T-helper 2 cell treated with Interferon-gamma antibody and Interleukin-4, amounts not matched to agents 100 ng/mL and 5 ng/mL, for 36 hours (primary cell): Measurements from ENCODE around the gene CHRD. TPM values are rescaled to one million over a fixed set of nuclear protein-coding genes. Genes with fewer than 3 reads are reported as not detected.

Experiments
- intact Hi-C: fragments of 100-400 bp; cut with micrococcal nuclease; formaldehyde crosslinking; loops from one replicate; pipeline ENCODE4 v1.15.1; 2023
- total RNA-seq: library from RNA; stranded (reverse); gene quantifications from 2 replicates; pipeline ENCODE4 v1.2.3, GENCODE V29; 2022

CHRD gene
- total RNA-seq, 1 donor from 2014 or later: not detected

DNA sequence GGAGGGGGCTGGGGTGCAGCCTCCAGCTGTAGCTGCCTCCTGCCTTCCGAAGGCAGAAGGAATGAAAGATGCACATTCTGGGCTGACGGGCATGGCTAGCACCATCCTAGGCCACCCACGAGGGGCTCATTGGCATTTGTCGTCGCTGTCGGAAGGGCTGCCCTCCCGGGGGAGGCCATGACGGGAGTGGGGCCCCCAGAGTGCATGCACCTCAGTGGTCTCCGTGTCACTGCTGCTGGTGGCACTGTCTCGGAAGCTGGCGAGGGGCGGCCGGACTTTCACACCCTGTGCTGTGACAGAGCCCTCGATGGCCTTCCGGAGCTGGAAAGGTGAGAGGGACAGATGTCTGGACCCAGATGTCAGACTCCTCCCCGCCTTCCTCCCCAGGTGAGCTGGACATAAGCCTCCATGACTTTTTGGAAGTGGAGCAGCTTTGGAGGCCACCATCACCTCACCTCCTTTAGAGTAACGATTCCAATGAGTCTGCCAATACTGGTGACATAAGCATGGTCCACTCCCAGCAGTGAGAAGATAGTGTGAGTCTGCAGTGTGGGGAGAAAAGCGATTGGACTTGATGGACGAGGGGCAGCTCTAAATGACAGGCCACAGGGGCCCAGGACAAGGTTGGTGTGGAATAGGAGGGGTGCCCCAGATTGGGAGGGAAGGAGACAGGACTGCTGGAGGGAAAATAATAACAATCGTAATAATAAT is 33.2 kb upstream of the CHRD start:
- intact Hi-C loops: no loop called here

DNA sequence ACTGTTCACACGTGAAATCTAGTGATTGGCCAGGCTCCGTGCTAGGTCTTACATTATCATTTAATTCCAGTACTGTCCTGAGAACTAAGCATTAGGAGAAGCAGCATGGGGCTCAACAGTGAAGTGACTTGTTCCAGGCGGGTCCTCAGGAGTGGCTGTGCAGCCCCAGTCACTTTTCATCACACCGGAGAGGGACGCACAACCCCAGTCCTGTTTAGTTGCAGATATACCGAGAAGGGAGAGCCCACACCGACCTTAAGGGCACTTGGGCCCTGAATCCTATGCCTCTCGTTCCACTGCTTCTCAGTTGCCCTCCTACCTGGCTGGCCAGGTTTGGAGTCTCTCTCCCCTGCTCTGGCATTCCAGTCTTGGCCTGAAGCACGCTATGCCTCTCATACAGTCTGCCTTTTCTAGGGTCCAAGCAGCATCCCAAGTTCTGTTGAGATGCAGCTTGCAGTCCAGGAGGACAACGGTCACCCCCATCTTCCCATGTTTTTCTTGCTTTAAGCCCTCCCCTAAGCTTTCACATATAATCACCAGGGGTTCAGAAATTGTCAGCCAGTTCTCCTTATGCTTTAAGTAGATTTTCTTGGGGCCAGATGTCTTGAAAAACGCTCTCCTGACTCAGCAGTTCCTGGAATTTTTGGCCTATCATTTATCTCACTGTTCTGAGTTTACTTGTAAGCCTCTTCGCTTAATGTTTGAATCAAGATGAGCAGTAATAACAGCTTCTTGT is 32.4 kb upstream of the CHRD start:
- intact Hi-C loops: no loop called here

DNA sequence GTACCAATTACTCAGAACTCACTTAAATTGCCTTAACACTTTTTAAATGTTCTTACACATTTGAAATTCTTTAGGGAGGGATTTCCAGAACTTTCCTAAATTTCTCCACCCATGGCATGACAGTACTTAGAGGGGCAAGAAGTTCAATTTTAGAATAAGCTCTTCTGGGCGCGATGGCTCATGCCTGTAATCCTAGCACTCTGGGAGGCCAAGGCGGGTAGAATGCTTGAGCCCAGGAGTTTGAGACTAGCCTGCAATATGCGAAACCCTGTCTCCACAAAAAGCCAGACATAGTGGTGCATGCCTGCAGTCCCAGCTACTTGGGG is 31.8 kb upstream of the CHRD start:
- intact Hi-C loops: no loop called here

DNA sequence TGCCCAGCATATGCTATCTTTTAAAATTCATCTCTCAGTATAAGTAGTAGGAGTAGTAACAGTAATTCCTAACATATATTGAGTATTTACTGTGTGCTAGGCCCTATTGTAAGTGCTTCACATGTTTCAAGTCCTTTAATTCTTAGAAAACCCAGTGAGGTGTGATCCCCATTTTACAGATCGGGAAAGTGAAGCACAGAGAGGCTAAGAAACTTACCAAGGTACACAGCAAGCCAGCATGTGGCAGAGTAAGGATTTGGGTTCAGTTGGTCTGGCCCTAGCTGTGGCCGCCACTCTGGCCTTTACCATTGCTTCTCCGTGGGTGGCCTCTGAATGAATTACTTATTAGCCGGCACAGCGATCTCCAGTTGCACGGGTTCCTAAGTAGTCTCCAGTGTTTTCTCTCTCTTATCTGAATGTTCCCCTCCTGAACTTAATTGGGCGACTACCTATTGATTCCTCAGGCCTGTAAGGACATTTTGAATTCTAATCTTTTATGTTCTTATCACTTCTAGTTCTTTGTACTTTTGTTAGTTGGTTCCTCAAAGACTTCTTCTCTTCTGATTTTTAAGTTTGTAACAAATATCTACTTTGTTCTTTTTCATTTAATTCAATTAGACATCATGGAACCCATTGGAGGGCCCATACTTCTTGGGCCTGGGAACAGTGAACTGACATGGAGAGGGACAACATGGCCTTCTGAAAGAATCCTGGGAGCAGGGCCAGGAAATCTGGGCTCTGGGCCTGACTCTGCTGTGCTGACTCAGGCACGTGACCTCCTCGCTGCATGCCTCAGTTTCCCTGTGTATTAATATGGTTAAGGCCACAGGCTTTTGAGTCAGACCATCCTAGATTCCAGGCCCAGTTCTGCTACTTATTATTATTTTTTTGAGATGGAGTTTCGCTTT is 30.0 kb upstream of the CHRD start:
- intact Hi-C loops: no loop called here

DNA sequence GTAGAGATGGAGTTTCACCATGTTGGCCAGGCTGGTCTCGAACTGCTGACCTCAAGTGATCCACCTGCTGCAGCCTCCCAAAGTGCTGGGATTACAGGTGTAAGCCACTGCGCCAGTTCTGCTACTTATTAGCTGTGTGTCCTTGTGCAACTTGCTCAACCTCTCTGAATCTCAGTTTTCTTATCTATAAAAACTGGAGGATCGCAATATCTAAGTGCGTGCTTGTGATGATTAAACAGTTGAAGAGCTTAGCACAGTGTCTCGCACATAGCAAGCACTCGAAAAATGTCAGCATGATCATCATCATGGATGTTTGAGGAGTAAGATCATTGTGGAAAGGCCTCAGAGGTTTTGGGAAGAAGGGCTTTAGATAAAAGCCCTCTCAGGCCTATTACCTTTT is 29.2 kb upstream of the CHRD start:
- intact Hi-C loops: no loop called here

DNA sequence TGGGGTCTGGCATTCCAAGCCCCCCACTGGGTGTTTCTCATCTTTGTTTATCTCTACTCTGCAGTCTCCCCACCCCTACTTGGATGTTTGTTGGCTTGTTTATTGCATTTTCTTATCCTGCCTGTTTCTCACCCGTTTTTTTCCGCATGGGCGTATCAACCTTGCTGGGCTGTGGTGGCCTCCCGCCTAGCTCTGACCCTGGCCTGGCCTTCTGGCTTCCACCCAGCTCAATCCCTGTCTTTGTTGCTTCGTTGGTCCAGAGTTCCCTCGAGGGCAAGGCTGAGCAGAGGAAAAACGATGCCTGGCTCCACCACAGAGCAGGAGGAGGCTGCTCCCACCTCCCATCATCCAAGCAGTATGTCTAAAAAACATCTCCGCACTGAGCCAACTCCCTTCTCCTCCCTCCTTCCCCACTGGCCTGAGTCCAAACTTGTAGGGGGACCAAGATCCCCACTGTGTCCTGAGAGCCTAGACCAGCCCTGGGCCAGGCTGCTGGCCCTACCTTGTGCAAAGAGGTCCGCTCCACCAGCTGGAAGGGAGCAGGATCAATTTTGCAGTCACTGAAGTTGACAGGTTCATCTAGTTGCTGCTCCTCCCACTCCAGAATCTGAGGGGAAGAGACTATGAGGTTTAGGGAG is 28.2 kb upstream of the CHRD start:
- intact Hi-C loops: no loop called here

DNA sequence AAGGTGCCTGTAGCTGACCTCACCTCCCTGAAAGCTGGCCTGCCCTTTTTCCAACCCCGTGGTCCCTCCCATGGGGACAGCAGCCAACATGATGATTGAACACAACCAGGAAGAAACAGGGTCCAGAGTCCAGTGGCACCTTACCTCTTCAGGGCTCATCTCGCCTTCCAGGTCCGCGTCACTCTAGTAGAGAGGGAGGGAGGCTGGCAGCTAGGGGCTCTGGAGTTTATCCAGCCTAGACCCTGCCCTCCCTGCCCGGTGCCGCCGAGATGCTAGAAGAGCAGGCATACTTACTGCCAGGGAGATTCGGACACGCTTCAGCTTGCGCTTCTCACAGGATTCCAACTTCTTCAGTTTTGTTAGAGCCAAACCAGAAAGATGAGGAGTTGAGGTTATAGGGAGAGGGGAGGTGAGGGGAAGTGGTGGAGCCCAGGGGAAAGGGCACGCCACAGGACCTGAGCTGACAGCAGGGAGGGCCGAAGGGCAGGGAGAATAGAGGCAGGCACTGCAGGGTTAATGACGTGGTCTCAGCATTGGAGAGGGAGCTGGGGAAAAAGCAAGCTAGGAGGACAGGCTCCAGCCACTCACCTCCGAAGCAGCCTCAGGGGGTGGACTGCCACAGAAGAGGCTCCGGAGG is 27.6 kb upstream of the CHRD start:
- intact Hi-C loops: no loop called here

DNA sequence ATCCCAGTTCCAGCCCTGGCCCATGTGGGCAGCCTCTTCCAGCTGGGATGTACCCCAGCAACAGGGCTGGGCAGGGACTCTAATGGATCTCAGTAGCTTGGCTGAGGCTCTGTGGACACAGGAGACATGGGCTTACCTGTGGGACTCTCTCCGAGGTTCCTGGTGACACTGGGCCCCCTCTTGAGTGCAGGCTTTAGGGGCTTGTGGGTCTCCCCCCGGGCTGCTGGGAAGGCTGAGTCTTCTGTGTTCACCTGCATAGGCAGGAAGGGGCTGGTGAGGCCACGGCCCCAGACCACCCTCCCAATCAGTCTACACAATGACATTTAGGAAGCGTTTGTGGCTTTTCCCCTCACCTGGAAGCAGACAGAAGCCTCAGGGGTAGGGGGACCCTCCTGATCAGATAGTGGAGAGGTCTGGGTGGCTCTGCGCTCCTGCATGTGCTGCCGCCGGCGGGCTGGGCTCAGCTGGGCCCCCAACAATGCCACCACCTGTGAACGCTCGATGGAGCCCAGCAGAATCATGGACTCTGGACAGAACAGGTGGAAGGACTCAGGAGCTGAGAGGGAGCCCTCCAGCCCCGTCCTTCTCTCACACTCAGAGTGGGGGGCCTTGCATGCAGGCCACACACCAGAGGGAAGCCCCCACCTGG is 26.8 kb upstream of the CHRD start:
- intact Hi-C loops: no loop called here

DNA sequence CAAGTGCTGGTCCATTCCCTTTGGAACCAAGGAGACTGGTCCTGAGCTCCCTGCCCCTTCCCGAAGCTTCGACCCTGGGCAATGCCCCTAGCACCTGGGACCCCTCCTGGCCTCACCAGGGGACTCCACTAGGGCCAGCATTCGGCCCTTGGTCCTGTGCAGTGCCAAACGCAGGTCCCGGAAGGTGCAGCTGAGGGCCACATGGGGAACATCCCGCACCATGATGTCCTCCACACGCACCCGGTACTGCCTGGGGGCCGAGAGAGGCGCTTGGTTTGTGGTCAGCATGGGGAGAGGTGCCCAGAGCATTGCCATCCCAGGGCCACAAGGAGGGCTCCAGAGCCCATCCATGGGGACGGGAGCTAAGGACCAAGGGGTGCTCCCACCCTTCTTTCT is 26.3 kb upstream of the CHRD start:
- intact Hi-C loops: no loop called here

DNA sequence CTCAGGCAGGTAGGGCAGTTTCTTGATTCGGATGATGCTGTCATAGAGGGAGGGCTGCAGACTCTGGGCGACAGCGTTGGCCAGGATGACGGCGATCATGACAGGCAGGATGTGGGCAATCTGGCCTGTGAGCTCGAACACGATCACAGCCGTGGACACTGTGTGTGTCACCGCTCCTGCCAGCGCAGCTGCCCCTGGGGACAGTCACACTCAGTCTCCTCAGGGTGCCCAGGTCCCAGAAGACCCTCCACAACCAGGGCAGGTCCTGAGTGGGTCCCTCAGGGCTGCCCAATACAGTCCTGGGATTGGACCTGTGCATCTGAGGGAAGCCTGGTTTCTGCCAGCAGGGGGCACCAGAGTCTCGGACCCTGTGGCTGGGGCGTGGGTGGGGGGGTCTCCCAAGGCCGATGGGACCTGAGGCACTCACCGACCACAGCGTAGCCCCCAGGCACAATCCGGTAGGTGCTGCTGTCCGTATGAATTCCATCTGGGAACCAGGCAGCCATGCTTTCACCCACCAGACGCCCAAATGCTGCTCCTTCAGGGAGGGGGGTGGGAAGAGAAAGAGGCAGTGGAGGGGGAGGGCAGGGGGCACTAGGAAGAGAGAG is 25.6 kb upstream of the CHRD start:
- intact Hi-C loops: loop anchor here (2.0 kb wide), 1 partner anchor 17 kb away; the partner anchor contains the start of gene FAM131A

DNA sequence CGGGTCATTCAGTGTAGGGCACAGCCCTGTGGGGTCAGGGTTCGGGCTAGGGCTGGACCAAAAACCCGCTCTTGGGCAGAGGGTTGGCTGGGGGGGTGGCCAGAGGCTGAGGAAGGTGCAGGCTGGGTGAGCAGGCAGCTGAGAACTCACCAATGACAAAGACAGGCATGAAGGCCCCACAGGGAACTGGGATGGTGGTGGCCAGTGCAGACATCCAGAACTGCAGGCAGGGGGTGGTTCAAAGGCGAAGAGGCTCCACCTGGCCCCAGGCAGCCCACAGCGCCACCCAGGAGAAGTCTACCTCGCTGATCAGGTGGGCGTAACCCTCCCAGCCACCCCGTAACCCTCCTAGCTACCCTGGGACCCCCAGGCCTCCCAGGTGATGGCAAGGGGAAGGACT is 25.1 kb upstream of the CHRD start:
- intact Hi-C loops: loop anchor here (2.0 kb wide), 1 partner anchor 18 kb away; the partner anchor contains the start of gene FAM131A

DNA sequence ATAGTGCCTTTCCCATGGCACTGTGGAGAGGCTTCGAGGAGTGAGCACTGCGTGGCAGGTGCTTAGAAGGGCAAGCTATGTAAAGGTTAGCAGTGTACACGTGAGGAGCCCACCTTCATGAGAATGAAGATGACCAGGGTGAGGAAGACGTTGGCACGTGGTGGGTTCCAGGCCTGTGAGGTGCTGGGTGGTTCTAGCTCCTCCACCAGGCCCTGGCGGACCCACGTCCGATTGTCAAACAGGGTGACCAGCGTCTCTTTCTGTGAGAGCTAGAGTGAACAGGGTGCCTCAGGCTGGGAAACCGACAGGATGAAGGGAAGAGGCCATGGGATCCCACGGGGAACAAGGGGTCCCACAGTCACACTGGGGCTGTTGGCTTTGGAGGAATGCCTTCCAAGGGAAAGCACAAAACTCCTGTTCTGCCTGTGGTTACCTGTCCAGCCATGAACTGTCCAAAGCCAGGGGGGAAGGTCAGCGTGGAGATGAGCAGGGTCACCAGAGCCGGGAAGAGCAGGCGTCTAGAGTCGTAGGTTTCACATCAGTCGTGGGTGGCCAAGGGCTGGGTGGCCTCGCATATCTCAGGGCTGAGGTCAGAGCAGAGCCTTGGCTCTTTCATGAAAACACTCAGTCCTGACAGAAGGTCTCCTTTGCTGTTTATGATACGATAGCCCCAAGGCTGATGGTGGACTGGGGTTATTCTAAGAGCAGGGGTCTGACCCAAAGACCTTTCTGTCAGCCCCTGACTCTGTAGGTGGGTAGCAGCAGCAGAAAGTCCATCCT is 24.4 kb upstream of the CHRD start:
- intact Hi-C loops: loop anchor here (2.0 kb wide), 1 partner anchor 19 kb away; the partner anchor contains the start of gene FAM131A

DNA sequence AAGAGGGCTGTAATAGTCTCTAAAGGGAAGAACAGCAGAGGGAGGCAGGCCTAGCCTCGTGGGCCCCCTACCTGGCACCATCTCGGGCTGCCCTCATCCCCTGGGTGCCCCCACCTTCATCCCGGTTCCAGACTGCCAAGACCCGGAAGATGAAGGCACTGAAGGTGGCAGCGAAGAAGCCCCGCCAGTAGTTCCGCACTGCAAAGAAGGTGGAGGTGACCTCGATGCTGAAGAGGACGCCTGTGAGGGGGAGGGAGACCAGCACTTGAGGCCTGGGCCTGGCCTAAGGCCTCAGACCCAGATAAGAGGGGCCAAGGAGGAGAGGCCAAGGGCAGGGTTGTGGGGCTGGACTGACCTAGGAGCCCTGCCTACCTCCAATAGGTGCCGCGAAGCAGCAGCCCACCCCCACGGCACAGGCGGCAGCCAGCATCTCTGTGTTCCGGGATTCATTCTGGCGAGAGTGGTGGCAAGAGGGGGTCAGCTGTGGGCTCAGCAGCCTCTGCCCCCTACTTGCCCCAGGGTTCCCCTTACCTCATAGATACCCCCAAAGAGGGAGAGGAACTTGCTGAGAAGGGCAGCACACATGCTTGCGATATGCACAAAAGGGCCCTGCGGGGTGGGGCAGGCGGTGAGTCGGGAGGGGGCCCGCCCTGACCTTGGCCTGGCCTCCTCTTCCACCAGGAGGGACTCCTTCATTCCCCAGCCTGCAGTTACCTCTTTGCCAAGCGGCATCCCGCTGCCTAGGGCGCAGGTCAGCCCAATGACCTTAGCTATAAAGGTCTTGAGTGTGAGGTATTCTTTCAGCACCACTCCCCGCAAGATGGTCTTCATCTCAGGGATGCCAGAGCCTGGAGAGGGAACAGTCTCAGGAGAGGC is 22.4 kb upstream of the CHRD start:
- intact Hi-C loops: no loop called here

DNA sequence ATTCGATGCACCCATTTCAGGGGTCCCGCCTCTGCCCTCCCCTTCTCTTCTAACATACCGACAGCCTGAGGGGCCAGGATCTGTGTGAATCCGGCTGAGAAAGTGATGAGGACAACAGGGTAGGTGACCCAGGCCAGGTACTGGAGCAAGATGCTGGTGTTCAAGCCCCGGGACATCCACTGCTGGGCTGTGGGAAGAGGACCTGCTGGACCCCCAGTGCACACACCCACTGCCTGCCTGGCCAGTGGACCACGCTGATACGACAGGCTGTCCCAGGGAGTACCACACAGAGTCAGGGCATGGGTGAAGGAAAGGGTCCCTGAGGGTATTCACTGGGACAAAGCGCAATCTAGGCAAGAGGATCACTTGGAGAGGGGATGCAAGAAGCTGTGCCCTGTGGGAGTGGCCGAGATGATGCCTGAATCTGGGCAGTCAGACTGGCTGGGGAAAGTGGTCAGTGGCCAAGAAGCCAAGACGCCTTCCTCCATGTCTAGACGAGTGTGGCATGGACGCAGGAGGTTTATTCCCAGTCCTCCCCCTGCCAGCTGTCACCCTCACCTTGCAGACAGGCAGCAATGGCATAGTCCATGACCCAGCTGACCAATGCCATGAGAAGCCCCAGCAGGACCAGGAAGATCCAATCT is 21.6 kb upstream of the CHRD start:
- intact Hi-C loops: no loop called here

DNA sequence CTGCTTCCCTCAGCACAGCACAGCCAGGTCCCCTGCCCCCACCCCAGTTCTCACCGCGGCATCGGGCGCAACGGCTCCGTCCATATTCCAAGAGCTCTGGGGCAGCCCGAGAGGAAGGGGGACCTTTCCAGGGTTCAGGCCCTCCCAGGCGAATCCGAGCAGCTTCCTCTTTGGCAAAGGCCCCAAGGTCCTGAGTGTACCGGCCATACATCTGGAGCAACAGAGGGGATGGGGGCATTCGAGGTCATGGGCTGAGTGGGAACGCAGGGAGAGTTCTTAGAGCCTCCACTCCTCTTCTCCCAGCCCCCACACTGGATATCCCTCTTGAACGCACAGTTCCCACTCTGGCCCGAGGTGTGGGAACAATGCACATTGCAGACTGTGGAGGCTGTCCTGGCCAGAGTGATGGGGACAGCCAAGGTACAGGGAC is 20.9 kb upstream of the CHRD start:
- intact Hi-C loops: no loop called here

DNA sequence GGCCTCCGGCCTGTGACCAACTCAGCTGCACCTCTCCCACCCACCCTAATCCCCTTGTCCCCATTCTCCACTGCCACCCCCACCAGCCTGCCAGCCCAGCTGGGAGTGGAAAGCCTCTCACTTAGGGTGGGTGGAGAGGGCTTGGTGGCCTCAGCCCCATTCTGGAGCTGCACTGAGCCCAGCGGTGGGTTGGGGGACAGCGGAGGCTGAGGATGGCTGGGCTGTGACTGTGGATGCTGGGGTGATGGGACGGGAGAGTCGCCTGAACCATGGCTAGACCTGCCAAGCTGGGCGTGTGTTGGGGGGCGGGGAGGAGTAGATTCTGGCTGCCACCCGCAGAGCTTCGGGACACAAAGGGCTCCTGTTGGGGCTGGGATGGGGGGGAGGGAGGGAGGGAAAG is 20.2 kb upstream of the CHRD start:
- intact Hi-C loops: loop anchor here (10.0 kb wide), 1 partner anchor 355 kb away; the partner anchor contains the start of gene MAGEF1
